Measurements from ENCODE around the gene VRK1. TPM values are rescaled to one million over a fixed set of nuclear protein-coding genes. Genes with fewer than 3 reads are reported as not detected.

The VRK1 gene
- polyA plus RNA-seq, 3 donors = 5.5 to 14.3 (median 13.2) TPM

DNA sequence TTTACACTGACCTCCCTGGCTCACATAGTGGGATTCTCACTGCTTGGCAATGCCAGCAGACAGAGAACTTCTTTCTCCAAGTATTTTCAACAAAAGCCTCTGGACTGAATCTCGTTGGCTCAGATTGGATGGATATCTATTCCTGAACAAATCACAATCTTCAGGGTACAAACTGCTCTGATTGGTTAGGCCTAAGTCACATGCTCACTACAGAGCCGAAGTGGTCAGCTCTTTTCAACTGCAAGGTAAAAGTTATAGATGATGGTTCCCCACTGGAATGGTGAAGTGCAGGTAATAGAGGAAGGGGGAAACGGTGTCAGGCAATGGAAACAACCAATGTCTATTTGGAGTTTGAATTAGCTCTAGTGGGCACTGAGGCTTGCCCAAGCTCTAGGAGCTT lies 16.7 kb upstream of the VRK1 start:
- Mint-ChIP-seq H3K9me3 (peaks cover 0 to 2% (median 0%) of the 10 kb centered on the region in 7 donors), H3K27ac (no peak overlapping the region), H3K36me3 (no peaks in the 10 kb centered on the region), H3K27me3 (ENCODE audit: low read depth in 3 of 3) (peaks cover 8 to 19% (median 11%) of the 10 kb centered on the region in 3 donors), H3K4me3 (no peak overlapping the region), H3K4me1 (peaks cover 31% of the 10 kb centered on the region)
- Histone ChIP-seq H4K20me1 (ENCODE audit: insufficient read depth, low read length) (no peaks in the 10 kb centered on the region), H3K36me3 (replicated peaks in 1 of 2; ENCODE audit: control insufficient read depth in 1 of 2, insufficient read depth in 2 of 2, low read length in 2 of 2) (no peaks in the 10 kb centered on the region), H3K27me3 (ENCODE audit: control insufficient read depth in 2 of 2, insufficient read depth in 2 of 2, low read length in 2 of 2) (peaks cover 14 to 16% of the 10 kb centered on the region in 2 donors), H3K27ac (ENCODE audit: low read depth in 1 of 2, low read length in 2 of 2) (no peak overlapping the region), H3K9me3 (replicated peaks in 1 of 2; ENCODE audit: control insufficient read depth in 1 of 2, insufficient read depth in 1 of 2, low read length in 2 of 2) (peaks cover 0 to 3% of the 10 kb centered on the region in 2 donors), H2AFZ (ENCODE audit: insufficient read depth, low read depth, low read length, poor library complexity, severe bottlenecking) (no peak overlapping the region), H3K4me2 (replicated peaks; ENCODE audit: extremely low read depth, low read length, poor library complexity, severe bottlenecking) (no peak overlapping the region), H3K79me2 (ENCODE audit: insufficient read depth, low read length) (no peaks in the 10 kb centered on the region), H3K4me1 (ENCODE audit: control insufficient read depth in 1 of 2, insufficient read depth in 2 of 2, low read length in 2 of 2) (peaks cover 24 to 28% of the 10 kb centered on the region in 2 donors), H3K4me3 (replicated peaks in 1 of 3; ENCODE audit: low read depth in 2 of 3, low read length in 3 of 3) (no peak overlapping the region), H3K9ac (ENCODE audit: insufficient read depth, low read length, poor library complexity, severe bottlenecking) (no peak overlapping the region)
- WGBS (ENCODE audit: insufficient coverage) = 86% methylated on average over 2 of the region's 3 CpGs
- intact Hi-C loops (cut with micrococcal nuclease) = no loop called here
- TF ChIP-seq, protein P1, sequence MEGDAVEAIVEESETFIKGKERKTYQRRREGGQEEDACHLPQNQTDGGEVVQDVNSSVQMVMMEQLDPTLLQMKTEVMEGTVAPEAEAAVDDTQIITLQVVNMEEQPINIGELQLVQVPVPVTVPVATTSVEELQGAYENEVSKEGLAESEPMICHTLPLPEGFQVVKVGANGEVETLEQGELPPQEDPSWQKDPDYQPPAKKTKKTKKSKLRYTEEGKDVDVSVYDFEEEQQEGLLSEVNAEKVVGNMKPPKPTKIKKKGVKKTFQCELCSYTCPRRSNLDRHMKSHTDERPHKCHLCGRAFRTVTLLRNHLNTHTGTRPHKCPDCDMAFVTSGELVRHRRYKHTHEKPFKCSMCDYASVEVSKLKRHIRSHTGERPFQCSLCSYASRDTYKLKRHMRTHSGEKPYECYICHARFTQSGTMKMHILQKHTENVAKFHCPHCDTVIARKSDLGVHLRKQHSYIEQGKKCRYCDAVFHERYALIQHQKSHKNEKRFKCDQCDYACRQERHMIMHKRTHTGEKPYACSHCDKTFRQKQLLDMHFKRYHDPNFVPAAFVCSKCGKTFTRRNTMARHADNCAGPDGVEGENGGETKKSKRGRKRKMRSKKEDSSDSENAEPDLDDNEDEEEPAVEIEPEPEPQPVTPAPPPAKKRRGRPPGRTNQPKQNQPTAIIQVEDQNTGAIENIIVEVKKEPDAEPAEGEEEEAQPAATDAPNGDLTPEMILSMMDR (IDR thresholded peaks at IDR 0.05) = no peak
- DNase-seq = no peak

DNA sequence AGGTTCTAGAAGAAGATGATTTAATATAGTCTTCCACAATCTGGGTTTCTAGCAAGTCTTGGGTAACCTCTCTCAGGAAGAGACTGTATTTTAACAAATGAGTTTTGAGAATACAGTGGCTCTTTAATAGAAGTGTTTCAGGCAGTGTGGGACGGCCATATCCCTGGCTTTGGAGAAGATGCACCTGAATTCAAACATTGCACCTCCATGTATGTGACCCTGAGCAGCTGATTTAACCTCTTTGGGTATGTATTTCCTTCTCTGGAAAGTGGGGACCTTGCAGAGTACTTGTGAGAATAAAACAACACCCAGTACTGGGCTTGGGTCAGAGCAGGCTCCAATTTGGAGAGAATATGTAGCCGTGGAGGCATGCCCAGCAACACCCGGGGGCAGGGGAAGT lies 15.8 kb upstream of the VRK1 start:
- Histone ChIP-seq H3K36me3 (replicated peaks in 1 of 2; ENCODE audit: control insufficient read depth in 1 of 2, insufficient read depth in 2 of 2, low read length in 2 of 2) (no peaks in the 10 kb centered on the region), H3K9ac (ENCODE audit: insufficient read depth, low read length, poor library complexity, severe bottlenecking) (no peak overlapping the region), H4K20me1 (ENCODE audit: insufficient read depth, low read length) (no peaks in the 10 kb centered on the region), H3K4me1 (ENCODE audit: control insufficient read depth in 1 of 2, insufficient read depth in 2 of 2, low read length in 2 of 2) (peaks cover 24 to 36% of the 10 kb centered on the region in 2 donors), H3K79me2 (ENCODE audit: insufficient read depth, low read length) (no peaks in the 10 kb centered on the region), H3K27ac (ENCODE audit: low read depth in 1 of 2, low read length in 2 of 2) (no peak overlapping the region), H2AFZ (ENCODE audit: insufficient read depth, low read depth, low read length, poor library complexity, severe bottlenecking) (no peak overlapping the region), H3K4me2 (replicated peaks; ENCODE audit: extremely low read depth, low read length, poor library complexity, severe bottlenecking) (no peak overlapping the region), H3K4me3 (replicated peaks in 1 of 3; ENCODE audit: low read depth in 2 of 3, low read length in 3 of 3) (no peak overlapping the region), H3K27me3 (ENCODE audit: control insufficient read depth in 2 of 2, insufficient read depth in 2 of 2, low read length in 2 of 2) (peaks cover 14 to 16% of the 10 kb centered on the region in 2 donors), H3K9me3 (replicated peaks in 1 of 2; ENCODE audit: control insufficient read depth in 1 of 2, insufficient read depth in 1 of 2, low read length in 2 of 2) (peaks cover 0 to 3% of the 10 kb centered on the region in 2 donors)
- peaks cover 11 to 18% (median 15%) of the 10 kb centered on the region in 3 donors for H3K27me3 Mint-ChIP-seq (ENCODE audit: low read depth in 3 of 3)
- DNase-seq = no peak
- TF ChIP-seq, protein P1 (IDR thresholded peaks at IDR 0.05) = no peak
- peaks cover 38% of the 10 kb centered on the region for H3K4me1 Mint-ChIP-seq
- H3K9me3 Mint-ChIP-seq = peaks cover 0 to 3% (median 0%) of the 10 kb centered on the region in 7 donors
- 100% methylated on average over 1 of the region's 3 CpGs for WGBS (ENCODE audit: insufficient coverage)
- H3K4me3 Mint-ChIP-seq = no peak overlapping the region
- intact Hi-C loops (cut with micrococcal nuclease) = no loop called here
- no peaks in the 10 kb centered on the region for H3K36me3 Mint-ChIP-seq
- no peak overlapping the region for H3K27ac Mint-ChIP-seq

Data from CD14-positive monocyte (primary cell).